Measurements from ENCODE around the gene GRID1. TPM values are rescaled to one million over a fixed set of nuclear protein-coding genes. Genes with fewer than 3 reads are reported as not detected.

Gene GRID1
- total RNA-seq, 1 donor from 2014 or later: 0.75 TPM

GRCh38 chr10:86337121-86337601, 29.4 kb downstream of the GRID1 start:
- FAIRE-seq (no peak), DNase-seq (ENCODE audit: low read depth) (no peak)
- H3K36me3 ChIP-seq (ENCODE audit: insufficient read depth, low read length): no peaks in the 10 kb centered on the region
- H3K9me3 ChIP-seq (ENCODE audit: insufficient read depth, low read depth, low read length): peaks cover 3% of the 10 kb centered on the region
- Mint-ChIP-seq H3K9me3 (ENCODE audit: unreplicated experiment) (peaks cover 4% of the 10 kb centered on the region), H3K27ac (ENCODE audit: unreplicated experiment) (no peak overlapping the region), H3K27me3 (ENCODE audit: low read depth, unreplicated experiment) (peaks cover 52% of the 10 kb centered on the region), H3K36me3 (ENCODE audit: low read depth, unreplicated experiment) (no peaks in the 10 kb centered on the region), H3K4me1 (ENCODE audit: low read depth, unreplicated experiment) (no peaks in the 10 kb centered on the region), H3K4me3 (ENCODE audit: unreplicated experiment) (no peak overlapping the region)
- no peak overlapping the region for H3K27ac ChIP-seq (ENCODE audit: low read depth, low read length)
- peaks cover 2% of the 10 kb centered on the region for H3K27me3 ChIP-seq (ENCODE audit: insufficient read depth, low read length)
- H2AFZ ChIP-seq (ENCODE audit: low read depth, low read length): no peak overlapping the region
- no peak overlapping the region for H3K4me2 ChIP-seq (ENCODE audit: low read length)
- no peak for TF ChIP-seq EZH2 (IDR thresholded peaks at IDR 0.05; ENCODE audit: insufficient read depth, low read length)
- TF ChIP-seq, protein P1, sequence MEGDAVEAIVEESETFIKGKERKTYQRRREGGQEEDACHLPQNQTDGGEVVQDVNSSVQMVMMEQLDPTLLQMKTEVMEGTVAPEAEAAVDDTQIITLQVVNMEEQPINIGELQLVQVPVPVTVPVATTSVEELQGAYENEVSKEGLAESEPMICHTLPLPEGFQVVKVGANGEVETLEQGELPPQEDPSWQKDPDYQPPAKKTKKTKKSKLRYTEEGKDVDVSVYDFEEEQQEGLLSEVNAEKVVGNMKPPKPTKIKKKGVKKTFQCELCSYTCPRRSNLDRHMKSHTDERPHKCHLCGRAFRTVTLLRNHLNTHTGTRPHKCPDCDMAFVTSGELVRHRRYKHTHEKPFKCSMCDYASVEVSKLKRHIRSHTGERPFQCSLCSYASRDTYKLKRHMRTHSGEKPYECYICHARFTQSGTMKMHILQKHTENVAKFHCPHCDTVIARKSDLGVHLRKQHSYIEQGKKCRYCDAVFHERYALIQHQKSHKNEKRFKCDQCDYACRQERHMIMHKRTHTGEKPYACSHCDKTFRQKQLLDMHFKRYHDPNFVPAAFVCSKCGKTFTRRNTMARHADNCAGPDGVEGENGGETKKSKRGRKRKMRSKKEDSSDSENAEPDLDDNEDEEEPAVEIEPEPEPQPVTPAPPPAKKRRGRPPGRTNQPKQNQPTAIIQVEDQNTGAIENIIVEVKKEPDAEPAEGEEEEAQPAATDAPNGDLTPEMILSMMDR (IDR thresholded peaks at IDR 0.05; ENCODE audit: insufficient read depth, low read depth, low read length): no peak
- no peaks in the 10 kb centered on the region for H3K4me1 ChIP-seq (ENCODE audit: insufficient read depth, low read length)
- no peak overlapping the region for H3K4me3 ChIP-seq (ENCODE audit: insufficient read depth, low read depth, low read length)
- no peak overlapping the region for H3K9ac ChIP-seq (ENCODE audit: low read length)
- no peaks in the 10 kb centered on the region for H4K20me1 ChIP-seq (ENCODE audit: insufficient read depth, low read length)
- no peaks in the 10 kb centered on the region for H3K79me2 ChIP-seq (ENCODE audit: insufficient read depth, low read length)

GRCh38 chr10:86336341-86336740, 30.3 kb downstream of the GRID1 start:
- FAIRE-seq (no peak), DNase-seq (ENCODE audit: low read depth) (no peak)
- Histone ChIP-seq H3K4me2 (ENCODE audit: low read length) (no peak overlapping the region), H3K4me1 (ENCODE audit: insufficient read depth, low read length) (no peaks in the 10 kb centered on the region), H3K36me3 (ENCODE audit: insufficient read depth, low read length) (no peaks in the 10 kb centered on the region), H4K20me1 (ENCODE audit: insufficient read depth, low read length) (no peaks in the 10 kb centered on the region), H3K27me3 (ENCODE audit: insufficient read depth, low read length) (peaks cover 2% of the 10 kb centered on the region), H3K79me2 (ENCODE audit: insufficient read depth, low read length) (no peaks in the 10 kb centered on the region), H3K9ac (ENCODE audit: low read length) (no peak overlapping the region), H3K27ac (ENCODE audit: low read depth, low read length) (no peak overlapping the region), H3K4me3 (ENCODE audit: insufficient read depth, low read depth, low read length) (no peak overlapping the region), H2AFZ (ENCODE audit: low read depth, low read length) (no peak overlapping the region), H3K9me3 (ENCODE audit: insufficient read depth, low read depth, low read length) (peaks cover 3% of the 10 kb centered on the region)
- Mint-ChIP-seq H3K4me1 (ENCODE audit: low read depth, unreplicated experiment) (no peaks in the 10 kb centered on the region), H3K27me3 (ENCODE audit: low read depth, unreplicated experiment) (peaks cover 51% of the 10 kb centered on the region), H3K27ac (ENCODE audit: unreplicated experiment) (no peak overlapping the region), H3K36me3 (ENCODE audit: low read depth, unreplicated experiment) (no peaks in the 10 kb centered on the region), H3K4me3 (ENCODE audit: unreplicated experiment) (no peak overlapping the region), H3K9me3 (ENCODE audit: unreplicated experiment) (peaks cover 4% of the 10 kb centered on the region)
- TF ChIP-seq, protein P1 (IDR thresholded peaks at IDR 0.05; ENCODE audit: insufficient read depth, low read depth, low read length): no peak
- no peak for TF ChIP-seq EZH2 (IDR thresholded peaks at IDR 0.05; ENCODE audit: insufficient read depth, low read length)

DNA sequence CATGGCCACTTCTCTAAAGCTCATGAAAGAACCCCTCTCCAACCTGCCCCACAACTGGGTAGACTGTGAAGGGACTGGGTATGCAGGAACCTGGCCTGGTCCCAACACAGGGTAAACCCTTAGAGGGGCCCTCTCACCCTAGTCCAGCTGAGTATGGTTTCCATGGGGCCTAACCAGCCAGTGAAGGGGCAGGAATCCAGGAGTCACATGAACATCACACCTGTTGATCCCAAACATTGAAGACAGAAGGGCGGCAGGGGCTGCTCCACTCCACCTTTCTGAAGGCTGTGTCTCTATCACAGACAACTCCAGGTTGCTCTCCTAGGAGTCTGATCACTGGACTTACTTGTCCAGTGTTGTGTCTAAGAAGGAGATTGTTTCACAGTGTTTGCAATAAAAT, 30.8 kb downstream of the GRID1 start:
- Histone ChIP-seq H3K4me1 (ENCODE audit: insufficient read depth, low read length) (no peaks in the 10 kb centered on the region), H3K79me2 (ENCODE audit: insufficient read depth, low read length) (no peaks in the 10 kb centered on the region), H3K36me3 (ENCODE audit: insufficient read depth, low read length) (no peaks in the 10 kb centered on the region), H3K27me3 (ENCODE audit: insufficient read depth, low read length) (peaks cover 2% of the 10 kb centered on the region), H4K20me1 (ENCODE audit: insufficient read depth, low read length) (no peaks in the 10 kb centered on the region), H3K9me3 (ENCODE audit: insufficient read depth, low read depth, low read length) (peaks cover 3% of the 10 kb centered on the region), H3K27ac (ENCODE audit: low read depth, low read length) (no peak overlapping the region), H3K4me2 (ENCODE audit: low read length) (no peak overlapping the region), H3K4me3 (ENCODE audit: insufficient read depth, low read depth, low read length) (no peak overlapping the region), H2AFZ (ENCODE audit: low read depth, low read length) (no peak overlapping the region), H3K9ac (ENCODE audit: low read length) (no peak overlapping the region)
- TF ChIP-seq EZH2 (IDR thresholded peaks at IDR 0.05; ENCODE audit: insufficient read depth, low read length): no peak
- TF ChIP-seq, protein P1 (IDR thresholded peaks at IDR 0.05; ENCODE audit: insufficient read depth, low read depth, low read length): no peak
- FAIRE-seq (no peak), DNase-seq (ENCODE audit: low read depth) (no peak)
- H3K9me3 Mint-ChIP-seq (ENCODE audit: unreplicated experiment): peaks cover 4% of the 10 kb centered on the region
- H3K4me3 Mint-ChIP-seq (ENCODE audit: unreplicated experiment): no peak overlapping the region
- no peak overlapping the region for H3K27ac Mint-ChIP-seq (ENCODE audit: unreplicated experiment)
- H3K27me3 Mint-ChIP-seq (ENCODE audit: low read depth, unreplicated experiment): peaks cover 48% of the 10 kb centered on the region
- H3K4me1 Mint-ChIP-seq (ENCODE audit: low read depth, unreplicated experiment): no peaks in the 10 kb centered on the region
- H3K36me3 Mint-ChIP-seq (ENCODE audit: low read depth, unreplicated experiment): no peaks in the 10 kb centered on the region
